PC-9 (cell line): ENCODE data around the gene ASB15.
A peak's percentile ranks its signal among the peaks of the same experiment; 100 is the strongest.

Source experiments
- EZH2 ChIP-seq: fragments of 200-600 bp; sonication (generic); IDR thresholded peaks from 2 replicates; pipeline ENCODE4 v1.8.0; 2017; ENCODE audit warnings: antibody characterized with exemption, low read depth
- TF ChIP-seq, protein P1 (sequence below): fragments of 200-600 bp; sonication (generic); conservative IDR thresholded peaks from 2 replicates; pipeline ENCODE4 v1.6.1; 2017; ENCODE audit warnings: mixed run types, antibody characterized with exemption, mild to moderate bottlenecking, moderate library complexity

- TF ChIP-seq, protein P1, sequence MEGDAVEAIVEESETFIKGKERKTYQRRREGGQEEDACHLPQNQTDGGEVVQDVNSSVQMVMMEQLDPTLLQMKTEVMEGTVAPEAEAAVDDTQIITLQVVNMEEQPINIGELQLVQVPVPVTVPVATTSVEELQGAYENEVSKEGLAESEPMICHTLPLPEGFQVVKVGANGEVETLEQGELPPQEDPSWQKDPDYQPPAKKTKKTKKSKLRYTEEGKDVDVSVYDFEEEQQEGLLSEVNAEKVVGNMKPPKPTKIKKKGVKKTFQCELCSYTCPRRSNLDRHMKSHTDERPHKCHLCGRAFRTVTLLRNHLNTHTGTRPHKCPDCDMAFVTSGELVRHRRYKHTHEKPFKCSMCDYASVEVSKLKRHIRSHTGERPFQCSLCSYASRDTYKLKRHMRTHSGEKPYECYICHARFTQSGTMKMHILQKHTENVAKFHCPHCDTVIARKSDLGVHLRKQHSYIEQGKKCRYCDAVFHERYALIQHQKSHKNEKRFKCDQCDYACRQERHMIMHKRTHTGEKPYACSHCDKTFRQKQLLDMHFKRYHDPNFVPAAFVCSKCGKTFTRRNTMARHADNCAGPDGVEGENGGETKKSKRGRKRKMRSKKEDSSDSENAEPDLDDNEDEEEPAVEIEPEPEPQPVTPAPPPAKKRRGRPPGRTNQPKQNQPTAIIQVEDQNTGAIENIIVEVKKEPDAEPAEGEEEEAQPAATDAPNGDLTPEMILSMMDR, result peak; percentile 32; the same call in 1 of the 2 replicates
- no peak for TF ChIP-seq EZH2
Measured at GRCh38 chr7:123581162-123581459, 20.5 kb upstream of the ASB15 start.
